ENCODE data around the gene ZC3H18. TPM values are rescaled to one million over a fixed set of nuclear protein-coding genes. Genes with fewer than 3 reads are reported as not detected.

Gene ZC3H18
- total and polyA plus RNA-seq, 10 of the 15 experiments (the other 5 are each of a cell fraction or from before 2014, with no cell fraction given), result 1.0 to 58.3 (median 22.4) TPM

DNA sequence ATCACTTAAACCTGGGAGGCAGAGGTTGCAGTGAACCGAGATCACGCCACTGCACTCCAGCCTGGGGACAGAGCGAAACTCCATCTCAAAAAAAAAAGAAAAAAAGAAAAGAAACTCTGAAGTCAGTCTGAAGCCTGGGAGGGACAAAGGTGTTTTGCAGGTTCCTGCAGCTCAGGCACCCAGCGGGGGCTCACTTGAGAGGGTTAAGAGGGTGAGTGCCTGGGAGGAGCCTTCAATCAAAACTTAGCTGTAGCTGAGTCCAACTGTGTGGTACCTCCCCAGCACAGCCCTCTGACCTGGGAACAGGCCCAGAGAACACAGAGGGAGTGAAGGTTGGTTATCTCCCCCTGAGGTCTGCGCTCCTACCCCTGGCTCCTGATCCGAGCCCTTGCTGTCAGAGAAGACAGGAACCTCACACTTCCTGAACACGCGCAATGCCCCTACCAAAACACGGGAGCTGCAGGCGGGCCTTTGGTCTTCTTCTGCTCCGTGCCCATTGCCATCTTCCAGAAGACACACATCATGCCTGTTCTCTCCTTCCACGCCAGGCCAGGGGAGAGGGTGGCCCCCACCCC, 20.4 kb upstream of the ZC3H18 start:
- no peak overlapping the region for H3K4me3 ChIP-seq
- no peaks in the 10 kb centered on the region for H4K20me1 ChIP-seq (ENCODE audit: control insufficient read depth, insufficient read depth)
- H3K36me3 ChIP-seq (ENCODE audit: control insufficient read depth in 2 of 2, insufficient read depth in 2 of 2, low read length in 1 of 2), result no peaks in the 10 kb centered on the region
- TF ChIP-seq, protein P1, sequence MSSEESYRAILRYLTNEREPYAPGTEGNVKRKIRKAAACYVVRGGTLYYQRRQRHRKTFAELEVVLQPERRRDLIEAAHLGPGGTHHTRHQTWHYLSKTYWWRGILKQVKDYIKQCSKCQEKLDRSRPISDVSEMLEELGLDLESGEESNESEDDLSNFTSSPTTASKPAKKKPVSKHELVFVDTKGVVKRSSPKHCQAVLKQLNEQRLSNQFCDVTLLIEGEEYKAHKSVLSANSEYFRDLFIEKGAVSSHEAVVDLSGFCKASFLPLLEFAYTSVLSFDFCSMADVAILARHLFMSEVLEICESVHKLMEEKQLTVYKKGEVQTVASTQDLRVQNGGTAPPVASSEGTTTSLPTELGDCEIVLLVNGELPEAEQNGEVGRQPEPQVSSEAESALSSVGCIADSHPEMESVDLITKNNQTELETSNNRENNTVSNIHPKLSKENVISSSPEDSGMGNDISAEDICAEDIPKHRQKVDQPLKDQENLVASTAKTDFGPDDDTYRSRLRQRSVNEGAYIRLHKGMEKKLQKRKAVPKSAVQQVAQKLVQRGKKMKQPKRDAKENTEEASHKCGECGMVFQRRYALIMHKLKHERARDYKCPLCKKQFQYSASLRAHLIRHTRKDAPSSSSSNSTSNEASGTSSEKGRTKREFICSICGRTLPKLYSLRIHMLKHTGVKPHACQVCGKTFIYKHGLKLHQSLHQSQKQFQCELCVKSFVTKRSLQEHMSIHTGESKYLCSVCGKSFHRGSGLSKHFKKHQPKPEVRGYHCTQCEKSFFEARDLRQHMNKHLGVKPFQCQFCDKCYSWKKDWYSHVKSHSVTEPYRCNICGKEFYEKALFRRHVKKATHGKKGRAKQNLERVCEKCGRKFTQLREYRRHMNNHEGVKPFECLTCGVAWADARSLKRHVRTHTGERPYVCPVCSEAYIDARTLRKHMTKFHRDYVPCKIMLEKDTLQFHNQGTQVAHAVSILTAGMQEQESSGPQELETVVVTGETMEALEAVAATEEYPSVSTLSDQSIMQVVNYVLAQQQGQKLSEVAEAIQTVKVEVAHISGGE (CRISPR knock-in tag; IDR thresholded peaks at IDR 0.05), result no peak
- no peak for TF ChIP-seq JUND (IDR thresholded peaks at IDR 0.05; ENCODE audit: low read depth, low read length)
- no peak for TF ChIP-seq YY1 (IDR thresholded peaks at IDR 0.05; ENCODE audit: low read depth, low read length)
- no peak for TF ChIP-seq NFXL1 (IDR thresholded peaks at IDR 0.05; ENCODE audit: borderline replicate concordance)
- no peak for TF ChIP-seq SUPT20H (IDR thresholded peaks at IDR 0.05; ENCODE audit: borderline replicate concordance, control insufficient read depth, low read depth, low read length)
- TF ChIP-seq TAF1 (IDR thresholded peaks at IDR 0.05; ENCODE audit: borderline replicate concordance, low read depth, low read length), result no peak
- TF ChIP-seq, protein P2, sequence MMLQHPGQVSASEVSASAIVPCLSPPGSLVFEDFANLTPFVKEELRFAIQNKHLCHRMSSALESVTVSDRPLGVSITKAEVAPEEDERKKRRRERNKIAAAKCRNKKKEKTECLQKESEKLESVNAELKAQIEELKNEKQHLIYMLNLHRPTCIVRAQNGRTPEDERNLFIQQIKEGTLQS (IDR thresholded peaks at IDR 0.05; ENCODE audit: borderline replicate concordance, extremely low read depth, low read depth, low read length), result no peak
- no peak for TF ChIP-seq ZZZ3 (IDR thresholded peaks at IDR 0.05; ENCODE audit: control insufficient read depth, insufficient read length, low read depth)
- no peak for TF ChIP-seq ZNF24 (IDR thresholded peaks at IDR 0.05)
- TF ChIP-seq ZBED1 (IDR thresholded peaks at IDR 0.05; ENCODE audit: borderline replicate concordance), result no peak
- no peak for TF ChIP-seq SP1 (IDR thresholded peaks at IDR 0.05; ENCODE audit: low read depth, low read length)
- no peak for TF ChIP-seq EGR1 (IDR thresholded peaks at IDR 0.05; ENCODE audit: borderline replicate concordance in 1 of 2, low read depth in 2 of 2, low read length in 2 of 2)
- no peak for TF ChIP-seq EED (IDR thresholded peaks at IDR 0.05; ENCODE audit: low read depth)
- TF ChIP-seq PAX5 (IDR thresholded peaks at IDR 0.05; ENCODE audit: borderline replicate concordance, low read depth, low read length), result no peak
- no peak for TF ChIP-seq IKZF1 (conservative IDR thresholded peaks at IDR 0.05)
- ChIA-PET CTCF (interaction anchor here (0.6 kb wide), 1 partner anchor 46 kb away, joined by 3 read pairs; no protein-coding TSS in a partner anchor), POLR2A (no interaction called here), RAD21 (ENCODE audit: unreplicated experiment) (no interaction called here), SMC1A (ENCODE audit: uncharacterized antibody, unreplicated experiment) (no interaction called here)
- no peak overlapping the region for H3K4me2 ChIP-seq (ENCODE audit: control insufficient read depth, insufficient read depth)
- no peaks in the 10 kb centered on the region for H3K79me2 ChIP-seq (ENCODE audit: control insufficient read depth, insufficient read depth, low read length)
- no peak for FAIRE-seq
- no peak overlapping the region; the same call in 1 of the 2 replicates for H2AFZ ChIP-seq (ENCODE audit: control insufficient read depth, low read depth, low read length)
- H3K4me1 ChIP-seq (ENCODE audit: control insufficient read depth, insufficient read depth, low read length), result peaks cover 8% of the 10 kb centered on the region
- WGBS (ENCODE audit: insufficient coverage, insufficient replicate concordance, low lambda C conversion rate, missing lambda C conversion rate), result 27% methylated on average over 11 of the region's 12 CpGs
- no peak for DNase-seq (ENCODE audit: low read depth, low spot score)
- intact Hi-C loops (cut with micrococcal nuclease; ENCODE audit: unreplicated experiment), result no loop called here
- H3K27me3 ChIP-seq (replicated peaks in 1 of 2; ENCODE audit: control insufficient read depth in 2 of 2, insufficient read depth in 2 of 2, low read length in 1 of 2), result no peaks in the 10 kb centered on the region; a peak in 1 of 4 replicates
- ATAC-seq, result peak; percentile 22; the same call in 2 of the 3 replicates
- H3K27ac ChIP-seq (ENCODE audit: control insufficient read depth, insufficient read depth), result no peak overlapping the region
- H3K9ac ChIP-seq (ENCODE audit: control insufficient read depth, insufficient read depth, low read length), result no peak overlapping the region
- in situ Hi-C loops (cut with MboI), result no loop called here
- no TSS peak for BruUV-seq (replicated peaks)
- H3K9me3 ChIP-seq (replicated peaks; ENCODE audit: control insufficient read depth, insufficient read depth, low read length), result no peaks in the 10 kb centered on the region; the same call in 2 of the 3 replicates

Measured in GM12878 (cell line).